Panc1 (cell line): Measurements from ENCODE around the gene HPRT1. TPM values are rescaled to one million over a fixed set of nuclear protein-coding genes. Genes with fewer than 3 reads are reported as not detected.

Experiments used
- ATAC-seq: fragments of 200-7000 bp; cut with Tn5 transposase; 2 replicates; pipeline ENCODE4 v1.9.1; 2020; ENCODE audit warnings: mild to moderate bottlenecking, moderate library complexity
- BruUV-seq: library from RNA; stranded (reverse); fragments of 400-500 nt; replicated peaks from 2 replicates; lab custom pipeline; 2021; lab: Mats Ljungman, UMichigan
- CTCF ChIA-PET: fragments of 300-600 bp; sonication (Branson Sonifier 250); formaldehyde crosslinking; loops from one replicate; lab custom pipeline; 2022; ENCODE audit warnings: antibody characterized with exemption; lab: Charles Lee
- POLR2A ChIA-PET: fragments of 300-600 bp; sonication (Branson Sonifier 250); formaldehyde crosslinking; loops from one replicate; lab custom pipeline; 2022; ENCODE audit warnings: antibody characterized with exemption; lab: Charles Lee
- DNase-seq: peaks from one replicate; pipeline ENCODE4 v3.0.0-alpha.2; 2010; ENCODE audit warnings: low read depth, low spot score
- H3K27ac ChIP-seq: 2 replicates; pipeline ENCODE4 v1.5.1; 2011; ENCODE audit warnings: mild to moderate bottlenecking, low read length, inconsistent platforms
- H3K27me3 ChIP-seq: fragments of 200-500 bp; sonication (Bioruptor generic); 2 replicates; pipeline ENCODE4 v1.6.0; 2014; ENCODE audit warnings: low read length, inconsistent platforms; ENCODE audit not compliant: control insufficient read depth, insufficient read depth
- H3K36me3 ChIP-seq: fragments of 200-500 bp; sonication (Bioruptor generic); 2 replicates; pipeline ENCODE4 v1.5.1; 2014; ENCODE audit warnings: inconsistent platforms, mild to moderate bottlenecking, low read length, moderate library complexity; ENCODE audit not compliant: control insufficient read depth, insufficient read depth
- H3K4me1 ChIP-seq: 2 replicates; pipeline ENCODE4 v1.5.1; 2011; ENCODE audit warnings: inconsistent platforms, mild to moderate bottlenecking, low read length, moderate library complexity; ENCODE audit not compliant: control insufficient read depth, insufficient read depth
- H3K4me3 ChIP-seq, 2 experiments: 2 replicates each; pipeline ENCODE4 v1.5.1; 2011 to 2012; ENCODE audit warnings: low read depth in 2 of 2, low read length in 2 of 2, mild to moderate bottlenecking in 2 of 2, inconsistent platforms in 1 of 2, moderate library complexity in 1 of 2
- H3K9me3 ChIP-seq: fragments of 200-500 bp; sonication (Bioruptor generic); 2 replicates; pipeline ENCODE4 v1.5.1; 2014; ENCODE audit warnings: low read depth, mild to moderate bottlenecking, inconsistent platforms, low read length, moderate library complexity; ENCODE audit not compliant: control insufficient read depth, insufficient read depth
- CTCF ChIP-seq: fragments of 450-650 bp; IDR thresholded peaks from 2 replicates; pipeline ENCODE4 v1.5.1; 2017; ENCODE audit warnings: mild to moderate bottlenecking
- POLR2AphosphoS5 ChIP-seq: IDR thresholded peaks from 2 replicates; pipeline ENCODE4 v1.6.1; 2012; ENCODE audit warnings: mild to moderate bottlenecking, low read depth, low read length, moderate library complexity
- REST ChIP-seq, 2 experiments: IDR thresholded peaks; 2 replicates each; pipeline ENCODE4 v1.6.1; 2011 to 2012; ENCODE audit warnings: low read depth in 2 of 2, control low read depth in 1 of 2, low read length in 1 of 2, mild to moderate bottlenecking in 1 of 2, moderate library complexity in 1 of 2; ENCODE audit not compliant: insufficient read depth in 1 of 2
- SIN3A ChIP-seq: IDR thresholded peaks from 2 replicates; pipeline ENCODE4 v1.6.1; 2012; ENCODE audit warnings: low read depth, mild to moderate bottlenecking, low read length, moderate library complexity, borderline replicate concordance; ENCODE audit not compliant: insufficient read depth
- TCF7L2 ChIP-seq: IDR thresholded peaks from 2 replicates; pipeline ENCODE4 v1.6.1; 2011; ENCODE audit warnings: mild to moderate bottlenecking, low read depth, low read length, inconsistent platforms
- in situ Hi-C: cut with HindIII; loops from 2 replicates; pipeline ENCODE4 v1.10.0; 2016; ENCODE audit warnings: low sequenced_read_pairs, low pct_unique_long_range_greater_than_20kb
- intact Hi-C: fragments of 100-400 bp; cut with micrococcal nuclease; formaldehyde crosslinking; loops from one replicate; pipeline ENCODE4 v1.10.0; 2022; ENCODE audit not compliant: unreplicated experiment
- total RNA-seq: library from RNA; stranded (reverse); gene quantifications from one replicate; pipeline ENCODE4 v1.2.1, GENCODE V29; 2021; ENCODE audit not compliant: unreplicated experiment

Gene HPRT1
- total RNA-seq, 1 experiment from 2014 or later: 77.1 TPM

DNA sequence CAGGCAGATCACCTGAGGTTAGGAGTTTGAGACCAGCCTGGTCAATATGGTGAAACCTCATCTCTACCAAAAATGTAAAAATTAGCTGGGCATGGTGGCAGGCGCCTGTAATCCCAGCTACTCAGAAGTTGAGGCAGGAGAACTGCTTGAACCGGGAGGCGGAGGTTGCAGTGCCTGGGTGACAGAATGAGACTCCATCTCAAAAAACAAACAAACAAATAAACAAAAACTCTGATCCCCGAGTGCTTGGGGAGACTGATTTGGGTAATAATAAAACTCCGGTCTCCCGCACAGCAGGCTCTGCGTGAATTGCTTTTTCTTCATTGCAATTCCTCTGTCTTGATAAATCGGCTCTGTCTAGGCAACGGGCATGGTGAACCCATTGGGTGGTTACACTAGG, 73.4 kb downstream of the HPRT1 start:
- ChIA-PET CTCF (no interaction called here), POLR2A (no interaction called here)
- Histone ChIP-seq H3K27me3 (no peaks in the 10 kb centered on the region), H3K4me1 (peaks cover 15% of the 10 kb centered on the region), H3K9me3 (no peaks in the 10 kb centered on the region), H3K36me3 (no peaks in the 10 kb centered on the region), H3K27ac (no peak overlapping the region), H3K4me3 (no peak overlapping the region)
- intact Hi-C loops: no loop called here
- in situ Hi-C loops: no loop called here
- BruUV-seq: no TSS peak
- ATAC-seq (no peak), DNase-seq (no peak)
- no peak for TF ChIP-seq CTCF
- TF ChIP-seq POLR2AphosphoS5: no peak
- no peak for TF ChIP-seq SIN3A
- TF ChIP-seq TCF7L2: no peak
- no peak for TF ChIP-seq REST (IDR thresholded peaks at IDR 0.05; ENCODE audit: insufficient read depth in 1 of 2, low read depth in 2 of 2, low read length in 1 of 2)

- CTCF ChIA-PET: no interaction called here
- Histone ChIP-seq H3K27ac (no peak overlapping the region), H3K27me3 (no peaks in the 10 kb centered on the region)
These were observed 74.0 kb downstream of the HPRT1 start for GRCh38 chrX:134533952-134534351.

More at GRCh38 chrX:134533952-134534351, 74.0 kb downstream of the HPRT1 start:
- peaks cover 15% of the 10 kb centered on the region for H3K4me1 ChIP-seq
- no peak overlapping the region for H3K4me3 ChIP-seq
- BruUV-seq: no TSS peak
- ATAC-seq (no peak), DNase-seq (no peak)
- POLR2A ChIA-PET: no interaction called here
- intact Hi-C loops: no loop called here
- in situ Hi-C loops: no loop called here
- no peaks in the 10 kb centered on the region for H3K36me3 ChIP-seq
- TF ChIP-seq SIN3A (no peak), CTCF (no peak), REST (IDR thresholded peaks at IDR 0.05; ENCODE audit: insufficient read depth in 1 of 2, low read depth in 2 of 2, low read length in 1 of 2) (no peak), POLR2AphosphoS5 (no peak), TCF7L2 (no peak)
- H3K9me3 ChIP-seq: no peaks in the 10 kb centered on the region
